ENCODE measurements around the gene CEACAM19. TPM values are rescaled to one million over a fixed set of nuclear protein-coding genes. Genes with fewer than 3 reads are reported as not detected.

CEACAM19 gene
- total RNA-seq, 4 donors from 2014 or later = 2.3 to 7.6 (median 4.6) TPM

- H3K4me3 ChIP-seq = no peak overlapping the region
- no peak for TF ChIP-seq POLR2A (IDR thresholded peaks at IDR 0.05)
- WGBS, 2 donors = 62 to 90% methylated on average over 6 to 7 of the region's 12 CpGs
- no peaks in the 10 kb centered on the region for H3K27me3 ChIP-seq
- H3K36me3 ChIP-seq = no peaks in the 10 kb centered on the region
- H3K4me1 ChIP-seq = peaks cover 24 to 49% (median 39%) of the 10 kb centered on the region in 3 donors
- no peak for DNase-seq
- no peaks in the 10 kb centered on the region for H3K9me3 ChIP-seq
- intact Hi-C loops (cut with DNase I) = loop anchor here (10.0 kb wide), 1 partner anchor 118 kb away; the partner anchor contains the start of gene NECTIN2
- H3K27ac ChIP-seq = no peak overlapping the region
Observed at GRCh38 chr19:44726465-44726864, 55.2 kb downstream of the CEACAM19 start.

GRCh38 chr19:44728178-44728577, 56.9 kb downstream of the CEACAM19 start:
- H3K9me3 ChIP-seq = no peaks in the 10 kb centered on the region
- no peak for DNase-seq
- H3K4me1 ChIP-seq = peaks cover 21 to 32% (median 27%) of the 10 kb centered on the region in 3 donors
- H3K27ac ChIP-seq = no peak overlapping the region
- intact Hi-C loops (cut with DNase I) = loop anchor here (10.0 kb wide), 1 partner anchor 117 kb away; the partner anchor contains the start of gene NECTIN2
- H3K4me3 ChIP-seq = no peak overlapping the region
- 43 to 79% methylated on average over 4 to 6 of the region's 6 CpGs for WGBS, 2 donors
- no peaks in the 10 kb centered on the region for H3K36me3 ChIP-seq
- TF ChIP-seq CTCF (IDR thresholded peaks at IDR 0.05) (no peak), POLR2A (IDR thresholded peaks at IDR 0.05) (no peak)
- H3K27me3 ChIP-seq = no peaks in the 10 kb centered on the region

- 81 to 96% methylated on average over 8 of the region's 8 CpGs for WGBS, 2 donors
- TF ChIP-seq POLR2A (IDR thresholded peaks at IDR 0.05) (no peak), CTCF (IDR thresholded peaks at IDR 0.05) (no peak)
- Histone ChIP-seq H3K4me1 (peaks cover 8 to 21% (median 13%) of the 10 kb centered on the region in 3 donors), H3K4me3 (no peak overlapping the region), H3K27me3 (no peaks in the 10 kb centered on the region), H3K27ac (no peak overlapping the region), H3K36me3 (no peaks in the 10 kb centered on the region), H3K9me3 (no peaks in the 10 kb centered on the region)
- DNase-seq = no peak
- intact Hi-C loops (cut with DNase I) = loop anchor here (10.0 kb wide), 1 partner anchor 115 kb away; the partner anchor contains the start of gene NECTIN2
Observed at GRCh38 chr19:44729516-44730033, 58.3 kb downstream of the CEACAM19 start.

- H3K27me3 ChIP-seq = no peaks in the 10 kb centered on the region
- DNase-seq = no peak
- H3K36me3 ChIP-seq = no peaks in the 10 kb centered on the region
- H3K4me1 ChIP-seq = peaks cover 7 to 20% (median 10%) of the 10 kb centered on the region in 3 donors
- TF ChIP-seq CTCF (IDR thresholded peaks at IDR 0.05) = no peak
- no peak for TF ChIP-seq POLR2A (IDR thresholded peaks at IDR 0.05)
- no peak overlapping the region for H3K4me3 ChIP-seq
- H3K9me3 ChIP-seq = no peaks in the 10 kb centered on the region
- 76 to 94% methylated on average over 5 of the region's 5 CpGs for WGBS, 2 donors
- H3K27ac ChIP-seq = no peak overlapping the region
- intact Hi-C loops (cut with DNase I) = no loop called here
Observed at GRCh38 chr19:44731081-44731480, 59.8 kb downstream of the CEACAM19 start.

GRCh38 chr19:44731622-44732021, 60.3 kb downstream of the CEACAM19 start:
- Histone ChIP-seq H3K4me3 (no peak overlapping the region), H3K27ac (no peak overlapping the region), H3K27me3 (no peaks in the 10 kb centered on the region), H3K9me3 (no peaks in the 10 kb centered on the region), H3K4me1 (peaks cover 10 to 23% (median 14%) of the 10 kb centered on the region in 3 donors), H3K36me3 (no peaks in the 10 kb centered on the region)
- DNase-seq = no peak
- intact Hi-C loops (cut with DNase I) = no loop called here
- WGBS, 2 donors = 79 to 80% methylated on average over 5 of the region's 5 CpGs
- TF ChIP-seq POLR2A (IDR thresholded peaks at IDR 0.05) (no peak), CTCF (IDR thresholded peaks at IDR 0.05) (no peak)
